ENCODE measurements around the gene HYDIN. TPM values are rescaled to one million over a fixed set of nuclear protein-coding genes. Genes with fewer than 3 reads are reported as not detected.

HYDIN gene
- total and polyA plus RNA-seq, 9 of the 15 experiments (the other 6 are each of a cell fraction or from before 2014, with no cell fraction given), result 0.08 to 0.43 (median 0.14) TPM; not detected in 1

DNA sequence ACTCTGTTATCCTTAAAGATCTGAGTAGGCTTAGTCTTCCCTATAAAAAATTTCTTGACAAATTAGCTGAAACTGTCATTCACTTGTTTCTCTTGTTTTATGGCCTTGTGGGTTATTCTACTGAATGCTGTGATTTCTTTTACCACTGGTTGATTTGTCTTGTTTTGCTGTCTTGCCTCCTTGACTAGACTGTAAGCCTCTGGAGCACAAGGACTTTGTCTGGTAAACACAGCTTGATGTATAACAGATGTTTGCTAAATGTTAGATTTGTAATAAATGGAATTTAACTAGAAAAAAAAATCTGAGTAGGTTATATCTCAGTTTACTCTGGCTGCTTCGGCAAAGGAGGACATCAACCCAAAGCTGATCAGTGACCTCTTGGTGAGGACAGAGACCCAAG is 451.2 kb downstream of the HYDIN start:
- no peaks in the 10 kb centered on the region for H3K79me2 ChIP-seq (ENCODE audit: control insufficient read depth, insufficient read depth, low read length)
- intact Hi-C loops (cut with micrococcal nuclease) (loop anchor here (10.0 kb wide), 1 partner anchor 405 kb away; no protein-coding TSS in a partner anchor), in situ Hi-C loops (cut with MboI) (no loop called here)
- no peak overlapping the region for H3K9ac ChIP-seq (ENCODE audit: insufficient read depth in 1 of 2, low read depth in 2 of 2, low read length in 2 of 2)
- no peaks in the 10 kb centered on the region for H3K27me3 ChIP-seq (ENCODE audit: control insufficient read depth in 2 of 2, insufficient read depth in 2 of 2, low read length in 2 of 2)
- H3K4me2 ChIP-seq (ENCODE audit: insufficient read depth, low read length), result no peak overlapping the region
- peaks cover 72% of the 10 kb centered on the region; the same call in 2 of the 3 replicates for H3K36me3 ChIP-seq (ENCODE audit: control insufficient read depth, insufficient read depth, low read length)
- 100% methylated on average over 1 of the region's 1 CpG for WGBS (ENCODE audit: insufficient coverage, low coverage, missing lambda C conversion rate)
- peaks cover 3% of the 10 kb centered on the region; the same call in 1 of the 2 replicates for H3K9me3 ChIP-seq (replicated peaks; ENCODE audit: control insufficient read depth, insufficient read depth, low read depth, low read length)
- no peaks in the 10 kb centered on the region for H4K20me1 ChIP-seq (replicated peaks; ENCODE audit: control insufficient read depth, insufficient read depth, low read length)
- DNase-seq (ENCODE audit: extremely low read depth in 1 of 4, low spot score in 3 of 4), result no peak
- H3K4me3 ChIP-seq, result no peak overlapping the region
- POLR2A ChIA-PET, result interaction anchor here (1.6 kb wide), 1 partner anchor 125 kb away, joined by 5 read pairs; no protein-coding TSS in a partner anchor
- CTCF ChIA-PET (ENCODE audit: low intra/inter-chr PET ratio), result no interaction called here
- TF ChIP-seq ZNF445 (CRISPR knock-in tag; IDR thresholded peaks at IDR 0.05; ENCODE audit: low read depth) (no peak), GATAD2A (IDR thresholded peaks at IDR 0.05) (no peak), POLR2AphosphoS5 (IDR thresholded peaks at IDR 0.05; ENCODE audit: control insufficient read depth, insufficient read depth, low read depth, low read length) (no peak), RHOXF2B (CRISPR knock-in tag; conservative IDR thresholded peaks at IDR 0.05) (no peak), NONO (IDR thresholded peaks at IDR 0.05; ENCODE audit: low read depth in 2 of 2, low read length in 1 of 2) (no peak), ZNF253 (CRISPR knock-in tag; conservative IDR thresholded peaks at IDR 0.05) (no peak), RFX1 (IDR thresholded peaks at IDR 0.05) (no peak), GATAD2B (IDR thresholded peaks at IDR 0.05; ENCODE audit: borderline replicate concordance) (no peak), FOXK1 (CRISPR knock-in tag; IDR thresholded peaks at IDR 0.05; ENCODE audit: borderline replicate concordance) (no peak), CBFA2T2 (conservative IDR thresholded peaks at IDR 0.05) (no peak), GTF2A2 (tag; IDR thresholded peaks at IDR 0.05) (no peak), ZNF830 (CRISPR knock-in tag; IDR thresholded peaks at IDR 0.05) (no peak), NFIX (CRISPR knock-in tag; IDR thresholded peaks at IDR 0.05; ENCODE audit: low read depth) (no peak)
- no TSS peak for BruUV-seq (replicated peaks)
- peak; percentile 56 for FAIRE-seq
- H3K4me1 ChIP-seq (replicated peaks in 1 of 2; ENCODE audit: control insufficient read depth in 2 of 2, insufficient read depth in 2 of 2, low read length in 2 of 2), result no peaks in the 10 kb centered on the region
- ATAC-seq, result no peak
- no peak overlapping the region for H3K27ac ChIP-seq (ENCODE audit: extremely low read depth, low read depth, low read length)
- H2AFZ ChIP-seq (ENCODE audit: low read depth, low read length), result no peak overlapping the region
- no peaks in the 10 kb centered on the region for H3K9me1 ChIP-seq (ENCODE audit: control insufficient read depth, insufficient read depth, low read length)
